Neutrophil (primary cell): ENCODE results near the gene YY1.

ENCODE experiments used
- H3K27ac ChIP-seq: fragments of 200-600 bp; sonication (generic); 2 replicates; pipeline ENCODE4 v1.5.1; 2016; ENCODE audit warnings: mild to moderate bottlenecking, moderate library complexity
- H3K27me3 ChIP-seq: fragments of 200-600 bp; sonication (generic); 2 replicates; pipeline ENCODE4 v1.6.0; 2016; ENCODE audit warnings: mild to moderate bottlenecking
- H3K36me3 ChIP-seq: fragments of 200-600 bp; sonication (generic); 2 replicates; pipeline ENCODE4 v1.5.1; 2017
- H3K4me1 ChIP-seq, 2 experiments: fragments of 200-600 bp in 1 of 2; sonication (generic) in 1 of 2; 1 replicate in 1 of 2; 2 replicates in 1 of 2; pipeline versions ENCODE4 v1.5.1 to v1.6.1; 2013 to 2016; ENCODE audit warnings: low read depth in 1 of 2, low read length in 1 of 2, mild to moderate bottlenecking in 1 of 2, moderate library complexity in 1 of 2; ENCODE audit not compliant: control insufficient read depth in 1 of 2, insufficient read depth in 1 of 2
- H3K4me3 ChIP-seq, 2 experiments: fragments of 200-600 bp in 1 of 2; sonication (generic) in 1 of 2; 1 replicate in 1 of 2; 2 replicates in 1 of 2; pipeline ENCODE4 v1.5.1; 2013 to 2016; ENCODE audit warnings: low read depth in 1 of 2, low read length in 1 of 2, mild to moderate bottlenecking in 1 of 2, moderate library complexity in 1 of 2
- H3K9me3 ChIP-seq: fragments of 200-600 bp; sonication (generic); 2 replicates; pipeline ENCODE4 v1.5.1; 2016
- TF ChIP-seq, protein P1 (sequence below): fragments of 200-600 bp; sonication (generic); IDR thresholded peaks from 2 replicates; pipeline ENCODE4 v1.5.1; 2016; ENCODE audit warnings: antibody characterized with exemption

The YY1 gene

DNA sequence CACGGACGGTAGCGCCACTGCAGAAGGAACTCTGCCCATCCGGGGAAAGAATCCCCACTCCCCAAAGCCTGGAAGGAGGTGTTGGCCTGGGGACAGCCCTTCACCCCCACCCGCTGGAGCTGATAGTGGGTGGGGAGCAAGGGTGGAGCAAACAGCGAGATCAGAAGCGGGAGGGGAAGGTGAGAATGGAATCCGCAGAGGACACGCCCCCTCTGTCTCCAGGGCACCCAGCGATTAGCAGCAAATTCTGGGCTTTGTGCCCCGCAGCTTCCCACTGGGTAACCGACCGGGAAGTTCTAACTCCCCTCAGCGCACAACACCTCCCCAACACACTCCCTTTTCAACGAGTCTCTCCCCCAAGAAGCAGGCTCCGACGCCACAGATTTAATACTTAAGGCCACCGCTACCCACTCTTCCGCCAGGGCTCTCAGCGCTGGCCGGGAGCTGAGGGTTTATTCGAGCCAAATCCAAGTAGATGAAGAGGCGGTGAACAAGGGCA lies 65.9 kb downstream of the YY1 start:
- H3K9me3 ChIP-seq, result no peaks in the 10 kb centered on the region
- TF ChIP-seq, protein P1, sequence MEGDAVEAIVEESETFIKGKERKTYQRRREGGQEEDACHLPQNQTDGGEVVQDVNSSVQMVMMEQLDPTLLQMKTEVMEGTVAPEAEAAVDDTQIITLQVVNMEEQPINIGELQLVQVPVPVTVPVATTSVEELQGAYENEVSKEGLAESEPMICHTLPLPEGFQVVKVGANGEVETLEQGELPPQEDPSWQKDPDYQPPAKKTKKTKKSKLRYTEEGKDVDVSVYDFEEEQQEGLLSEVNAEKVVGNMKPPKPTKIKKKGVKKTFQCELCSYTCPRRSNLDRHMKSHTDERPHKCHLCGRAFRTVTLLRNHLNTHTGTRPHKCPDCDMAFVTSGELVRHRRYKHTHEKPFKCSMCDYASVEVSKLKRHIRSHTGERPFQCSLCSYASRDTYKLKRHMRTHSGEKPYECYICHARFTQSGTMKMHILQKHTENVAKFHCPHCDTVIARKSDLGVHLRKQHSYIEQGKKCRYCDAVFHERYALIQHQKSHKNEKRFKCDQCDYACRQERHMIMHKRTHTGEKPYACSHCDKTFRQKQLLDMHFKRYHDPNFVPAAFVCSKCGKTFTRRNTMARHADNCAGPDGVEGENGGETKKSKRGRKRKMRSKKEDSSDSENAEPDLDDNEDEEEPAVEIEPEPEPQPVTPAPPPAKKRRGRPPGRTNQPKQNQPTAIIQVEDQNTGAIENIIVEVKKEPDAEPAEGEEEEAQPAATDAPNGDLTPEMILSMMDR, result no peak
- H3K4me1 ChIP-seq, result peaks cover 26 to 36% of the 10 kb centered on the region in 2 experiments
- peak overlapping the region; percentile 81 to 95 for H3K4me3 ChIP-seq
- peaks cover 23% of the 10 kb centered on the region for H3K27me3 ChIP-seq
- no peaks in the 10 kb centered on the region for H3K36me3 ChIP-seq
- H3K27ac ChIP-seq, result peak overlapping the region; percentile 67

DNA sequence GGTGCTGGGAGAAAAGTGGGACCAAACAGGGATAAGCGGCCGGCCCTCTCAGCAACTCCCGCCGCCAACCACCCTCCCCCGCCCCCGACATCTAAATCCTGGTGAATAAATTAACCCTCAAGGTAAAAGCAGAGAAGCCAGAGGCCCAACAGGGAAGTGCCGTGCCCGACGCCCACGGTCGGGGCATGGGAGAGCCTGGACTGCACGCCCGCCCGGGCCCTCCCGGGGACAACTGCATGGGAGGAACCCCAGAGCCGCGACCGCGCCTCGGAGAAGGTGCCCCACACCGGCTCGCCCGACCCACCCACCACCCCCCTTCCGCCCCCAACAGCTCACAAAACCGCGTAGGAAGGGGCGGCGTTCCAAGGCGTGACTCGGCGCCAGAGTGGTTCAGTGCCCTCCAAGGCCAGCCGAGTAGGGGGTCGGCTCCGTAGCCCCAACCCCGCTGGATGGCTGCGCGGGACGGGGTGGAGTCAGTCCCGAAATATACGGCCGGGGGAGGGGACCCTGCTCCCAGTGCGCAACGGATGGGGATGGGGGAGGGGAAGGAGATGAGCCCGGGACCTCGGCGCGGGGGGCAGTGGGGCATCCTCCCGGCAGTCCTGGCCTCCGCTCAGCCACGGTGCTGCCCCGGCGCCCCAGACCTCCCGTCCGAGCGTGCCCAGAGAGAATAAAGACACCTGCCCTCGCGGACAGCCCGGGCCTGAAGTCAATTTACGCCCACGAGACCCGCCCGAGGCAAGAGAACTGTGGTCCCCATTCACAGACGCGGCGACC lies 66.6 kb downstream of the YY1 start:
- peak overlapping the region; percentile 81 to 95 for H3K4me3 ChIP-seq
- TF ChIP-seq, protein P1, result peak; percentile 17
- peak overlapping the region; percentile 67 for H3K27ac ChIP-seq
- H3K4me1 ChIP-seq, result peaks cover 26 to 36% of the 10 kb centered on the region in 2 experiments
- no peaks in the 10 kb centered on the region for H3K9me3 ChIP-seq
- H3K36me3 ChIP-seq, result no peaks in the 10 kb centered on the region
- peaks cover 23% of the 10 kb centered on the region for H3K27me3 ChIP-seq

DNA sequence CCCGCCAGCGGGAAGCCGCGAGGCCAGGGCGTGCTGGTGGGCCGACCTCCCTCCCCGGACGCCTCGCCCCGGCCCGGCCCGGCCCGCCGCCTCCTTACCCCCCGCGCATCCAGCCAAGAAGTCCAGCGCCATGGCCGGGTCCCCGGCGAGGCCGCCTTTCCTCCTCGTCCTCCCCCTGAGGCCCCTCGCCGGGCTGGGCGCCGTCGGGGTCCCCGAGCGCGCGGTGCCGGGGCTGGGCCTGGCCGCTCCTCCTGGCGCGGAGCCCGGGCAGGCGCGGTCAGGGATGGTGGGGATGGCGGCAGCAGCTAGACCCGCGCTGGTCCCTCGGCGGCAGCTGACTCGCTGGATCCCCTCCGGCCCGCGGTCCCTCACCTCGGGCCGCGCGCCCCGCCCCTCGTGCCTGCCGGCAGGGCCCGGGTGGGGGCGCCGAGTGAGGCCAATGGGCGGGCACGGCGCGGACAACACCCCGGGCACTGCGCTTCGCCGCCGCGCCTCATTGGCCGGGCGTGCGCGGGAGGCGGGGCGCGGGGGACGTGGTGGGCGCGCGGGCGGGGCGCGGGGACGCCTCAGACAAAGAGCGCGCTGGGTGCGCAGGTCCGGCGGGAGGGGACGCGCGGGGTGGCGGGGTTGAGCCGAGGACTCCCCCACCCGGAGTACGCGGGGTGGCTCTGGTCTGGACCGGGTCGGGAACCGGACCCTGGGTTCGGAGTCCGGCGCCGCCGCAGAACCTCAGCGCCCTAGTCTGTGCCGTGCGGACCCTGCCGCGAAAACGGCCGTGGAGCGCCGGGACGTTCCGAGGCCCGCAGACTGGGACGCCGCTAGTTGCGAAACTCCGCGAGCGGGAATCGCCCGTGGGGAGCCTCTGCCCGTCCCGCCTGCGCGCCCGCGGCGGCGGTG lies 67.4 kb downstream of the YY1 start, which contains the start of gene SLC25A29:
SLC25A29 (minus strand) TSS at position 344 of the 897 bp plus-strand sequence; CDS start at position 132, 212 bp downstream.
- peaks cover 26 to 36% of the 10 kb centered on the region in 2 experiments for H3K4me1 ChIP-seq
- H3K36me3 ChIP-seq, result no peaks in the 10 kb centered on the region
- TF ChIP-seq, protein P1, result peak; percentile 18
- H3K4me3 ChIP-seq, result peak within 1 kb of the TSS; percentile 81 to 95
- H3K27me3 ChIP-seq, result peaks cover 23% of the 10 kb centered on the region
- H3K27ac ChIP-seq, result peak within 1 kb of the TSS; percentile 67
- no peaks in the 10 kb centered on the region for H3K9me3 ChIP-seq

DNA sequence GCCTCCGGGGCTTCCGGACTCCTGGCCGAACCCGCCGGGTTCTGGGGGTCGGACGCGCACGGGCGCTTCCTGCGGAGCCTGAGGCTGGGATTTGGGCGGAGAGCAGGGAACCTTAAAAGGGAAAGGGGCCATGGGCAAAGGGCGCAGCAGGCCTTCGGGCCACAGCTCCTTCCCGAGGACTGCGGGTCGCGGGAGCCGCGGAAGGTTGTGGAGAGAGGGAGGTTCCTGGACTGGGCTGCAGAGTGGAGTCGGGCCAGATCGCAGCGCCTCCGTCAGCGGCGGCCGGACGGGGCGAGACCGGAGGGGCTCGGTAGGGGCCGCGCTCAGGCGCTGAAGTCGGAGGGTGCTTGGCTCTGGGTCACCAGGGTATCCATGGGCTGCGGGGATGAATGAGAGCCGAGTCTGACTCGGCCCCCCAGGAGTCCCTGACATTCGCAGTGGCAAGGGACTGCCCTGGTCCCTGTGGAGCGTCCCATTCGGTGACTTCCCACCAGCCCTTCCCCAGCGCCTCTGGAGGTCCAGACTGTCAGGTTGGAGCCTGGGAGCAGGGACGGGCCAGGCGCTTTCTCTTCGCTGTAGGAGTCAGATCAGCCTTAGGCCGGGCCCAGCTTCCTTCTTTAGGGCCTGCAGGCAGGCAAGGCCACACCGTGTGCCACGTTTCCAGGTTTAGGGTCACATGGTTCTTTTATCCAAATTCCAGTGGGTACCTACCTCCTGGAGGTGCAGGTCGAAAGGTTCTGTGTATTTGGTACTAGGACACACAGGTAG lies 68.2 kb downstream of the YY1 start:
- H3K27me3 ChIP-seq, result peaks cover 23% of the 10 kb centered on the region
- peak overlapping the region; percentile 67 for H3K27ac ChIP-seq
- TF ChIP-seq, protein P1, result no peak
- H3K4me1 ChIP-seq, result peaks cover 33 to 41% of the 10 kb centered on the region in 2 experiments
- H3K36me3 ChIP-seq, result no peaks in the 10 kb centered on the region
- no peaks in the 10 kb centered on the region for H3K9me3 ChIP-seq
- H3K4me3 ChIP-seq, result peak overlapping the region; percentile 81 to 95
